Ovary (tissue), 3 donors: ENCODE results near the gene RSPH6A.

Experiments
- CTCF ChIP-seq, 3 donors: fragments of 450-650 bp in 2 of 3; fragments of 200-600 bp in 1 of 3; IDR thresholded peaks; one replicate each; pipeline versions ENCODE4 v1.5.1 to v1.8.0; 2016 to 2022; ENCODE audit warnings: antibody characterized with exemption in 3 of 3, mild to moderate bottlenecking in 1 of 3
- EP300 ChIP-seq: sonication (generic); formaldehyde crosslinking; IDR thresholded peaks from one replicate; pipeline ENCODE4 v1.6.1; 2017; ENCODE audit warnings: antibody characterized with exemption
- POLR2A ChIP-seq: fragments of 450-650 bp; IDR thresholded peaks from one replicate; pipeline ENCODE4 v1.6.1; 2017; ENCODE audit warnings: antibody characterized with exemption, mild to moderate bottlenecking, moderate library complexity
- donor health status: DM: no; HTN: no; CAD: no.

GRCh38 chr19:45852983-45853382 is 37.9 kb upstream of the RSPH6A start:
- TF ChIP-seq CTCF (IDR thresholded peaks at IDR 0.05) (no peak), EP300 (no peak), POLR2A (no peak)
